ENCODE data around the gene PSRC1. TPM values are rescaled to one million over a fixed set of nuclear protein-coding genes. Genes with fewer than 3 reads are reported as not detected.

Gene PSRC1
- total RNA-seq, 1 donor: 0.73 TPM

DNA sequence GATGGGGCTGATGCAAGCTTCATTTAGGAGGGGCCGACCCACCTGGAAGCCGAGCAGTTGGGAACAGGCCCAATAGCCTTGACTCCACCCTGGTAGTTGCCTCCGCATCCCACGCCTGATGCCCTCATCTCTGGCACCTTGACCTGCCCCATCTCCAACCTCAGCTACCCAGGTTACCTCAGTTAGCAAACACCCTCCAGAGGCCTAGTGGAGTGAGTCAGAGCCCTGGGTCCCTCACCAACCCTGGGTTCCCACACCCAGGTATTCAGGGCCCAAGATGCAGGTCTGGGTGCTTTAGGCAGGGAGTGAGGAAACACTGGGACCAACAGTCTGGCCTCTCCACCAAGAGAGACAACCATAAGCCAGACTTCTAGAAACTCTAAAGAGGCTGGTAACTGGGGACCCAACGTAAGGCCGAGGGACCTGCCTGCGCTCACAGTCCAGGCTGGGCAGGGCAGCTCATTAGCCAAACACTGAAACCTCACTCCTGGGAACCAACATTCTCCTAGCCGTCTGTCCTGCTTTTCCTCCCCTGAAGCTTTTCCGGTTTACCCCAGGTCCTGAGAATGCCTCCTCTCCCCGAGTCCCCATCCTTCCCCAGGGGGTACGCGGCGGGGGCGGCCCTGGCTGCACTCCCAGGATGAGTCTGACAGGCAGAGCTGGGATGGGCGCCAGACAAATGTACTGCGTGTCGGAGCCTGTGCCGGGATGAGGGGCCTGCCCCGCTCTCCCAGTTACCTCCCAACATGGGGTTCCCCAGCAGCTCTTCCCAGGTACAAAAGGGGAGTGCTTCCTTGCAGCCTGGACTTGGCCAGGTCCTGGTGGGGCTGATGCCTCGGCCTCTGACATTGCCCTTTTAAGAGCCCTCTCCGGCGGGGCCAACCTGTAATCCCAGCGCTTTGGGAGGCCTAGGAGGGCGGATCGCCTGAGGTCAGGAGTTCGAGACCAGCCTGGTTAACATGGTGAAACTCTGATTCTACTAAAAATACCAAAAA, 42.5 kb downstream of the PSRC1 start:
- Histone ChIP-seq H3K9me3 (ENCODE audit: low read depth, low read length) (no peaks in the 10 kb centered on the region), H3K4me3 (ENCODE audit: low read length) (no peak overlapping the region), H3K4me1 (ENCODE audit: insufficient read depth, low read length) (no peaks in the 10 kb centered on the region), H3K27me3 (ENCODE audit: insufficient read depth, low read length) (peaks cover 2% of the 10 kb centered on the region)

DNA sequence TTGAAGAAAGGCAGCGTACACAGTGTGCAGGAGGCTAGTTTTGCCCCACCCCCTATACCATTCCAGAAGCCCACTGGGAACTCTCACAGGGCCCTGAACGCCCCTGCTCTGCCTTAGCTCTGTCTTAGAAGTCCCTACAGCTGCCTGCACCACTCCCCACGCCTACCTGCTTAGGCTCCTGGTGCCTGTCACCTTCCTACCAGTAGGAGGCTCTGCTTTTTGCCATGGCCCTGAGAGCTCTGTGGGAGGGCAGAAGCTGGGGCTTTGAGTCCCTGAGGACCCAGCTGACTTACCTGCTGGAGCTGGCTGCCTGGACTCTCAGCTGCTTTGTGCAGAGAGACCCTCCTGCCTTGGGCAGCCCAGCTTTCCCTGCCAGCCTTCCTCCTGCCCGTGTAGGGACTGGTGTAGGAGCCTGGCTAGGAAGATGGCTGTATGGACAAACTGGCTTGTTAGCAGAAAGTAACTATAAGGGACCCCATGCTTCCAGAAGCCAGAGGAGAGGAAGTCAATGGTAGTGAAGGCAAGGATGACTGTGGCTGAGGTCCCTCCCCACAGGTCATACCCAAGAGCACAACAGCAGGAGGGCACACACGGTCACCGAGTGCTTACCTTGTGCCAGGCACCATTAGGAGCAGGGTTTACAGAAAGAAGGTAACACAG, 43.4 kb downstream of the PSRC1 start:
- Histone ChIP-seq H3K27me3 (ENCODE audit: insufficient read depth, low read length) (peaks cover 2% of the 10 kb centered on the region), H3K9me3 (ENCODE audit: low read depth, low read length) (no peaks in the 10 kb centered on the region), H3K4me1 (ENCODE audit: insufficient read depth, low read length) (no peaks in the 10 kb centered on the region), H3K4me3 (ENCODE audit: low read length) (no peak overlapping the region)

DNA sequence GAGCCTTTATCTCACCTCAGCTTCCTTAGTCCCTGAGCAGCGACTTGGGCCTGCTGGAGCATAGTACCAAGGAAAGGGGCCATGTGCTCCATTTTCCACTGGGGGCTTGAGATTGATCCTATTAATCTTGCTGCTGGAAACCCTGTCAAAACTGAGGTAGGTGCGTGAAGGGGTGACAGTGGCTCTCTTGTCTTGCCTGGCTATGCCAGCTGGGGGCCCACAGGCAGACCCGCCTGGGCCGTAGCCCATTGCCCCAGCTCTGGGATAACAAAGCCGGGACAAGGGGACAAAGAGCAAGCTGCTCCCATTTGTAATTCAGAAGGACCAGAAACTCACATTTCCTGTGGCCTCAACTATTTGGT, 43.9 kb downstream of the PSRC1 start:
- peaks cover under 1% of the 10 kb centered on the region for H3K27me3 ChIP-seq (ENCODE audit: insufficient read depth, low read length)
- no peaks in the 10 kb centered on the region for H3K9me3 ChIP-seq (ENCODE audit: low read depth, low read length)
- H3K4me3 ChIP-seq (ENCODE audit: low read length): no peak overlapping the region
- H3K4me1 ChIP-seq (ENCODE audit: insufficient read depth, low read length): no peaks in the 10 kb centered on the region

DNA sequence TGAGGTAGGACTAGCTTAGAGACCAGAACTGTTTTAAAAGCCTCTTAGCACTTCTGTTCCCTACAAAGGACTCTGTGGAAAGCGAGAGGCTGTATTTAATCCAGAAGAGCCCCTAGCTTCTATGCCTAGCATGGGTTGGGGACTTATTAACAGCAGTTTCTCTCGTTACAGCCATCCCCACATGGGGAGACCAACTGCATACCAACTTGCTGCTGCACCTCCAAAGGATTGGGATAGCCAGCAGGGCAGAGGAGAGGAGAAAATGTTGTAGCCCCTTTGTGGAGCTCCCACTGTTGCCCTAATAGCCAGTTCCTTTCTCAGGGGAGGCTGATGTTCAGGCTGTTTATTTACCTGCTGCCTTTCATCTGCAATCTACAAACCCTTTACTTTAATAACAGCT, 44.6 kb downstream of the PSRC1 start:
- no peaks in the 10 kb centered on the region for H3K4me1 ChIP-seq (ENCODE audit: insufficient read depth, low read length)
- H3K4me3 ChIP-seq (ENCODE audit: low read length): no peak overlapping the region
- no peaks in the 10 kb centered on the region for H3K9me3 ChIP-seq (ENCODE audit: low read depth, low read length)
- H3K27me3 ChIP-seq (ENCODE audit: insufficient read depth, low read length): no peaks in the 10 kb centered on the region

DNA sequence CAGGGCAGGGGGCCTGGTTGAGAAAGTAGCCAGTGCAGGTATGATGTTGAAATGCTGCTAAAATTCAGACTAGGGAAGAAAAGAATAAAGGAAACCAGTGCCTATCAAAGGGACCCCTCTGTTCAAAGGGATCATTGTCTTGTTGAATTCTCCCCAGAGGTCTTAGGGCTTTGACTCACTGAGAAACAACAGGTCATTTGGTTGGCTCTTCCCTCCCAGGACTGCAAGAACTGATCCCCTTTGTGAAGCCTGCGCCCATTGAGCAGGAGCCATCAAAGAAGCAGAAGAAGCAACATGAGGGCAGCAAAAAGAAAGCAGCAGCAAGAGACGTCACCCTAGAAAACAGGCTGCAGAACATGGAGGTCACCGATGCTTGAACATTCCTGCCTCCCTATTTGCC, 45.4 kb downstream of the PSRC1 start:
- no peaks in the 10 kb centered on the region for H3K27me3 ChIP-seq (ENCODE audit: insufficient read depth, low read length)
- H3K9me3 ChIP-seq (ENCODE audit: low read depth, low read length): no peaks in the 10 kb centered on the region
- no peaks in the 10 kb centered on the region for H3K4me1 ChIP-seq (ENCODE audit: insufficient read depth, low read length)
- no peak overlapping the region for H3K4me3 ChIP-seq (ENCODE audit: low read length)

DNA sequence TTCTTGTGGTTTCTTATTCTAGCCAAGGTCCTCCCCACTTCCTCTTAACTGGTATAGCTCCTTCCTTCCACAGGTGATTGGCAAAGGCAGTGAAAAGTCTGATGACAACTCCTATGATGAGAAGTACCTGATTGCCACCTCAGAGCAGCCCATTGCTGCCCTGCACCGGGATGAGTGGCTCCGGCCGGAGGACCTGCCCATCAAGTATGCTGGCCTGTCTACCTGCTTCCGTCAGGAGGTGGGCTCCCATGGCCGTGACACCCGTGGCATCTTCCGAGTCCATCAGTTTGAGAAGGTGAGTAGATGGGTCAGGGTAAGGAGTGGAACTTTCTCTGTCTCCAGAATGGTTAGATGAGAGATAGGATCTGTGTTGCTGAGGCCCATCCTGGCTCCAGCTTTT, 47.8 kb downstream of the PSRC1 start:
- Histone ChIP-seq H3K9me3 (ENCODE audit: low read depth, low read length) (no peaks in the 10 kb centered on the region), H3K4me1 (ENCODE audit: insufficient read depth, low read length) (no peaks in the 10 kb centered on the region), H3K27me3 (ENCODE audit: insufficient read depth, low read length) (no peaks in the 10 kb centered on the region), H3K4me3 (ENCODE audit: low read length) (no peak overlapping the region)

DNA sequence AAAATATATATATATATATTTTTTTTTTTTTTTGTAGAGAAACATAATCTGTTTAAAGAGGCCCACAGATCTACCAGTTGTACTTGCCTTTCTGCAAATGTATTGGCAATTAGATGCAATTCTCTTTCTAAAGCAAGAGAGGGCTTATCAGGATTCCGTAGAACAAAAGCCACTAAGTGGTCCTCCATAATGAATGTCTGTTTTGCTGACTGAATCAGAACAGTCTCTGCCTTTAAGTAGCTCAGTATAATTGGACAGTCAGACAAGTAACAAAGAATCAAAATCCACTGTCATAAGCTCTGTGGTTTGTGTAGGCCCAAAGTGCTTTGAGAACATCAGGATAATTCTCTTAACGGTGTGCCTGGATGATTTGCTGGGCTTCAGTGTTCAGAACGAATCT, 51.9 kb downstream of the PSRC1 start:
- Histone ChIP-seq H3K27me3 (ENCODE audit: insufficient read depth, low read length) (no peaks in the 10 kb centered on the region), H3K9me3 (ENCODE audit: low read depth, low read length) (no peaks in the 10 kb centered on the region), H3K4me3 (ENCODE audit: low read length) (no peak overlapping the region), H3K4me1 (ENCODE audit: insufficient read depth, low read length) (no peaks in the 10 kb centered on the region)

Other genes starting within 250 kb of the PSRC1 start
- gene WDR47, start 241.0 kb downstream of the PSRC1 start, total RNA-seq: 19.3 TPM
- gene TAF13, start 207.1 kb downstream of the PSRC1 start, total RNA-seq: 59.2 TPM
- 65.1 TPM for gene TMEM167B, start 192.4 kb downstream of the PSRC1 start, total RNA-seq
- 5.6 TPM for gene ELAPOR1, start 169.0 kb downstream of the PSRC1 start, total RNA-seq
- gene SARS1, start 69.2 kb downstream of the PSRC1 start, total RNA-seq: 87.1 TPM
- gene CELSR2, start 33.6 kb downstream of the PSRC1 start, total RNA-seq: 1.4 TPM
- not detected for gene MYBPHL, start 23.9 kb upstream of the PSRC1 start, total RNA-seq
- 9.3 TPM for gene SORT1, start 114.8 kb upstream of the PSRC1 start, total RNA-seq
- gene PSMA5, start 143.3 kb upstream of the PSRC1 start, total RNA-seq: 30.7 TPM
- gene SYPL2, start 183.4 kb upstream of the PSRC1 start, total RNA-seq: not detected
- 4.4 TPM for gene ATXN7L2, start 200.8 kb upstream of the PSRC1 start, total RNA-seq
- gene CYB561D1, start 210.9 kb upstream of the PSRC1 start, total RNA-seq: 7.9 TPM
- gene AMIGO1, start 226.6 kb upstream of the PSRC1 start, total RNA-seq: 9.2 TPM

All from mononuclear cell (primary cell).